ENCODE data around the gene BBS1.

The BBS1 gene

GRCh38 chr11:66539170-66539869 lies 28.9 kb downstream of the BBS1 start:
- TF ChIP-seq FOXM1 (IDR thresholded peaks at IDR 0.05; ENCODE audit: borderline replicate concordance, low read depth) (no peak), CEBPB (IDR thresholded peaks at IDR 0.05) (no peak), REST (IDR thresholded peaks at IDR 0.05; ENCODE audit: low read depth) (no peak), EGR1 (IDR thresholded peaks at IDR 0.05) (no peak), TEAD4 (IDR thresholded peaks at IDR 0.05) (no peak), YY1 (IDR thresholded peaks at IDR 0.05; ENCODE audit: low read depth) (no peak), RAD21 (IDR thresholded peaks at IDR 0.05; ENCODE audit: low read depth) (no peak), NFIC (IDR thresholded peaks at IDR 0.05) (no peak), TAF1 (IDR thresholded peaks at IDR 0.05; ENCODE audit: low read depth) (no peak), EP300 (IDR thresholded peaks at IDR 0.05; ENCODE audit: borderline replicate concordance) (no peak), CREB1 (IDR thresholded peaks at IDR 0.05; ENCODE audit: low read depth) (no peak), TCF12 (IDR thresholded peaks at IDR 0.05; ENCODE audit: low read depth) (no peak)
- TF ChIP-seq, protein P1, sequence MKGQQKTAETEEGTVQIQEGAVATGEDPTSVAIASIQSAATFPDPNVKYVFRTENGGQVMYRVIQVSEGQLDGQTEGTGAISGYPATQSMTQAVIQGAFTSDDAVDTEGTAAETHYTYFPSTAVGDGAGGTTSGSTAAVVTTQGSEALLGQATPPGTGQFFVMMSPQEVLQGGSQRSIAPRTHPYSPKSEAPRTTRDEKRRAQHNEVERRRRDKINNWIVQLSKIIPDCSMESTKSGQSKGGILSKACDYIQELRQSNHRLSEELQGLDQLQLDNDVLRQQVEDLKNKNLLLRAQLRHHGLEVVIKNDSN (IDR thresholded peaks at IDR 0.05), result no peak

GRCh38 chr11:66539870-66540213 lies 29.4 kb downstream of the BBS1 start:
- no peak for TF ChIP-seq TCF12 (IDR thresholded peaks at IDR 0.05; ENCODE audit: low read depth)
- no peak for TF ChIP-seq RAD21 (IDR thresholded peaks at IDR 0.05; ENCODE audit: low read depth)
- TF ChIP-seq YY1 (IDR thresholded peaks at IDR 0.05; ENCODE audit: low read depth), result no peak
- no peak for TF ChIP-seq TAF1 (IDR thresholded peaks at IDR 0.05; ENCODE audit: low read depth)
- TF ChIP-seq, protein P1 (IDR thresholded peaks at IDR 0.05), result no peak
- no peak for TF ChIP-seq EGR1 (IDR thresholded peaks at IDR 0.05)
- no peak for TF ChIP-seq MAX (IDR thresholded peaks at IDR 0.05)
- TF ChIP-seq REST (IDR thresholded peaks at IDR 0.05; ENCODE audit: low read depth), result no peak
- no peak for TF ChIP-seq CEBPB (IDR thresholded peaks at IDR 0.05)
- no peak for TF ChIP-seq TEAD4 (IDR thresholded peaks at IDR 0.05)

- TF ChIP-seq, protein P1 (IDR thresholded peaks at IDR 0.05), result no peak
- no peak for TF ChIP-seq CEBPB (IDR thresholded peaks at IDR 0.05)
- TF ChIP-seq TEAD4 (IDR thresholded peaks at IDR 0.05), result no peak
- TF ChIP-seq RAD21 (IDR thresholded peaks at IDR 0.05; ENCODE audit: low read depth), result no peak
- TF ChIP-seq YY1 (IDR thresholded peaks at IDR 0.05; ENCODE audit: low read depth), result no peak
- no peak for TF ChIP-seq FOXM1 (IDR thresholded peaks at IDR 0.05; ENCODE audit: borderline replicate concordance, low read depth)
- no peak for TF ChIP-seq CREB1 (IDR thresholded peaks at IDR 0.05; ENCODE audit: low read depth)
- TF ChIP-seq MAX (IDR thresholded peaks at IDR 0.05), result no peak
- no peak for TF ChIP-seq TCF12 (IDR thresholded peaks at IDR 0.05; ENCODE audit: low read depth)
- TF ChIP-seq REST (IDR thresholded peaks at IDR 0.05; ENCODE audit: low read depth), result no peak
- TF ChIP-seq EGR1 (IDR thresholded peaks at IDR 0.05), result no peak
- TF ChIP-seq TAF1 (IDR thresholded peaks at IDR 0.05; ENCODE audit: low read depth), result no peak
- no peak for TF ChIP-seq NFIC (IDR thresholded peaks at IDR 0.05)
- TF ChIP-seq EP300 (IDR thresholded peaks at IDR 0.05; ENCODE audit: borderline replicate concordance), result no peak
- TF ChIP-seq ZBTB7A (IDR thresholded peaks at IDR 0.05; ENCODE audit: low read depth), result no peak
Observed at GRCh38 chr11:66541892-66542291, 31.5 kb downstream of the BBS1 start.

GRCh38 chr11:66542362-66542761 lies 31.9 kb downstream of the BBS1 start:
- TF ChIP-seq EP300 (IDR thresholded peaks at IDR 0.05; ENCODE audit: borderline replicate concordance) (no peak), TAF1 (IDR thresholded peaks at IDR 0.05; ENCODE audit: low read depth) (no peak), CEBPB (IDR thresholded peaks at IDR 0.05) (no peak), RAD21 (IDR thresholded peaks at IDR 0.05; ENCODE audit: low read depth) (no peak), NFIC (IDR thresholded peaks at IDR 0.05) (no peak), FOXM1 (IDR thresholded peaks at IDR 0.05; ENCODE audit: borderline replicate concordance, low read depth) (no peak), EGR1 (IDR thresholded peaks at IDR 0.05) (no peak), MAX (IDR thresholded peaks at IDR 0.05) (no peak), TCF12 (IDR thresholded peaks at IDR 0.05; ENCODE audit: low read depth) (no peak), ZBTB7A (IDR thresholded peaks at IDR 0.05; ENCODE audit: low read depth) (no peak), REST (IDR thresholded peaks at IDR 0.05; ENCODE audit: low read depth) (no peak)

Data from Ishikawa (cell line).